GM12891 (cell line): ENCODE measurements around the gene HSPBAP1.

Source experiments
- DNase-seq: peaks from one replicate; pipeline ENCODE4 v3.0.0; 2011; ENCODE audit warnings: low spot score; ENCODE audit not compliant: insufficient read length
- FAIRE-seq: peaks from 2 replicates; lab custom pipeline; 2011; peaks lifted over from hg19 to GRCh38; lab: Jason Lieb, UNC
- PAX5 ChIP-seq: IDR thresholded peaks from 2 replicates; pipeline ENCODE4 v1.6.1; 2011; ENCODE audit warnings: low read length, moderate library complexity, mild to moderate bottlenecking; ENCODE audit not compliant: insufficient read depth, severe bottlenecking
- POLR2A ChIP-seq: IDR thresholded peaks from 2 replicates; pipeline ENCODE4 v1.6.1; 2011; ENCODE audit warnings: low read depth, low read length, control low read depth
- POLR2AphosphoS5 ChIP-seq: IDR thresholded peaks from 2 replicates; pipeline ENCODE4 v1.6.1; 2011; ENCODE audit warnings: low read depth, low read length, control low read depth
- POU2F2 ChIP-seq: IDR thresholded peaks from 2 replicates; pipeline ENCODE4 v1.6.1; 2011; ENCODE audit warnings: low read depth, mild to moderate bottlenecking, control low read depth, low read length, moderate library complexity
- SPI1 ChIP-seq: IDR thresholded peaks from 2 replicates; pipeline ENCODE4 v1.6.1; 2011; ENCODE audit warnings: low read depth, low read length, control low read depth
- TAF1 ChIP-seq: IDR thresholded peaks from 2 replicates; pipeline ENCODE4 v1.6.1; 2011; ENCODE audit warnings: low read depth, low read length, control low read depth

The HSPBAP1 gene

DNA sequence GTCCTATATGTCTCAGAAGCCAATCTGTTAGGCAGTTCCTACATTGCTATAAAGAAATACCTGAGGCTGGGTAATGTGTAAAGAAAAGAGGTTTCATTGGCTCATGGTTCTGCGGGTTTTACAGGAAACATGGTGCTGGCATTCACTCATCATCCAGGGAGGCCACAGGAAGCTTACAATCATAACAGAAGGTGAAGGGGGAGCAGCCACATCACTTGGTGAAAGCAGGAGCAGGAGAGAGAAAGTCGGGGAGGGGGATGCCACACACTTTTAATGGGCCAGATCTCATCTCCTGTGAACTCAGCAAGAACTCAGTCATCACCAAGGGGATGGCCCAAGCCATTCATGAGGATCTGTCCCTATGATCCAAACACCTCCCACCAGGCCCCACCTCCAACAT lies 10.3 kb upstream of the HSPBAP1 start:
- DNase-seq (no peak), FAIRE-seq (no peak)
- TF ChIP-seq SPI1 (no peak), PAX5 (no peak), TAF1 (no peak), POLR2AphosphoS5 (no peak), POU2F2 (no peak), POLR2A (no peak)

- FAIRE-seq, result no peak
- TF ChIP-seq PAX5 (no peak), POU2F2 (no peak), POLR2A (no peak), TAF1 (no peak), POLR2AphosphoS5 (no peak), SPI1 (no peak)
Measured at GRCh38 chr3:122802323-122802722, 8.7 kb upstream of the HSPBAP1 start.

DNA sequence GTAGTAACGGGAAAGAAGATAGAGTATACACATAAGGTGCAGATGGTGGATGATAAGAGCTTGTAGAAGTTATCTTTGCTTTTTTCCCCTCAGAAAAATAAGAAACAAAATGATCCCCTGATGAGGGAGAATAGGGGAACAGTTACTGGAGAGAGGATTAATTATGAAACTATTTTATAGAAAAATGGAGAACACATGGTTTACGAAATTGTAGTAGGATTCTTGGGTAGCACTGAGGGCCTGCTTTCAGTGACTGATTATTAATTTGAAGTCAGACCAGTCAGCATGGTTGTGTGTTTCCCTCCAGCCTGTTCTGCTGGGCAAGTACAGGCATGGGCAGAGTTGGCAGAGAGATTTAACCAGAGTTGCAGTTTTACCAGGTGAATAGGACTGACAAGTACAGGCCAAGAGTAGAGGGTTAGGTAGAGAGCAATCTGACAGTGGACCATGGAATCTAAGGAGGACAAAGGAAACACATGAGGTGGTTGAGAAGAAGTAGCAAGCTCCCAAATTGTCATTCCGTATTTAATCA lies 7.1 kb upstream of the HSPBAP1 start:
- no peak for FAIRE-seq
- TF ChIP-seq POU2F2, result no peak
- TF ChIP-seq SPI1, result no peak
- TF ChIP-seq PAX5, result no peak
- TF ChIP-seq POLR2AphosphoS5, result no peak
- no peak for TF ChIP-seq TAF1
- TF ChIP-seq POLR2A, result no peak

More at GRCh38 chr3:122802323-122802722, 8.7 kb upstream of the HSPBAP1 start:
- DNase-seq, result no peak

DNA sequence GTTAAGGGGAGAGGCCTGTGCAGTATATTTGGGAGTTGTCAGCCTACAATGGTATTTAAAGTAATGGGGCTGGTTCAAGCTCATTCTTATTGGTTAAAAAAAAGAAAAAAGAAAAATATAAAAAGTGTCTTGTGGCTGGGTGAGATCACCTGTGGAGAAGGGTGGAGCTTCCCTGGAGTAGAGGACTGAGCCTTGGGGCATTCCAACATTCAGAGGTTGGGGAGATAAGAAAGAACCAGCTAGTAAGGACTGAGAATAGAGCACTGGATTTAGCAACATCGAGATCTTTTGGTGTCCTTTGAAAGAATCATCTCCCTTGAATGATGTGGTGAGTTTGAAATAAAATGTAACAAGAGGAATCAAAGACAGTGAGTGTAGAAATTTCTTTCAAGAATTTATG lies 6.4 kb upstream of the HSPBAP1 start:
- no peak for DNase-seq
- FAIRE-seq, result no peak
- TF ChIP-seq POLR2A (no peak), PAX5 (no peak), TAF1 (no peak), POLR2AphosphoS5 (no peak), SPI1 (no peak), POU2F2 (no peak)

More for the DNA sequence above, 7.1 kb upstream of the HSPBAP1 start:
- no peak for DNase-seq

DNA sequence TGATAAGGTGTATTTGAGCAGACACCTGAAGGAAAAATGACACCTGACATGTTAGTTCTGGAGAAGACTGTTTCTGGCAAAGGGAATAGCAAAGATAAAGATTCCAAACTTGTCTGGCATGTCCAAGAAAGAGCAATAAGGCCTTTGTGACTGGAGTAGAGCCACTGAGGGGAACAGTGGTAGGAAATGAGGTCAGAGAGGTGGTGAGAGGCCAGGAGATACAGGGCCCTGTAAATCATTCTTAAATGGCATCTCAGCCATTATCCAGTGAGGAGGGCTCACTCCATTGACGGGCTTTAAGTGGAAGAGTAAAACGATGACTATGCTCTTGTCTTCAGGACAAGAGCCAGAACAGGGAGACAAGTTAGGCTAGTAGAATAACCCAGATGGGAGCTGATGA lies 5.7 kb upstream of the HSPBAP1 start:
- TF ChIP-seq TAF1 (no peak), SPI1 (no peak), POU2F2 (no peak), PAX5 (no peak), POLR2A (no peak), POLR2AphosphoS5 (no peak)
- FAIRE-seq, result no peak

GRCh38 chr3:122797291-122797690 lies 3.7 kb upstream of the HSPBAP1 start:
- TF ChIP-seq SPI1 (no peak), POLR2A (no peak), POU2F2 (no peak), TAF1 (no peak), POLR2AphosphoS5 (no peak), PAX5 (no peak)
- DNase-seq (no peak), FAIRE-seq (no peak)

More for the DNA sequence above, 5.7 kb upstream of the HSPBAP1 start:
- no peak for DNase-seq

DNA sequence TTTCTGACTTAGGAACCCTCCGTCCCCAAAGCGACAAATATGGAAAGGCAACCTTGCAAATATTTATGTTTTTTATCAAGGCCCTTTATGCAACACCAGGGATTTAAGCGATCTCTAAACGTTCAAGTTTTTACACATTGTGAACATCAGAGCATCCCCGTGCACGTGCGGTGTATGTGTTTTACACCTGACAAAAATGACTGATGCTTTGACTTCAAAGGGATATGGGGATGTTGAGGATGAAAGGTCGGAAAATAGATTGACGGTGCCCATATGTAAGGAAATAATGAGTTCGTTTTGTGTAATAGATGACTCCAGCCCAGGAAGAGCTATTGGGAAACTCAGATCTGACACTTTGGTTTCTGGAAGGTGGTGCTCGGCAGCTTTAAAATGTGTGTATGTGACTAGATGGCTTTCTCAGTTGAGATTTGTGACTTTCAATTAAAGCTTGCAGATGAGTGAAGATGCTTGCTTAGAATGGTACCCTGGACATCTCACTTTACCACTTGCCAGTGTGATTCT lies 2.1 kb upstream of the HSPBAP1 start:
- FAIRE-seq, result no peak
- TF ChIP-seq POLR2AphosphoS5, result no peak
- no peak for DNase-seq

DNA sequence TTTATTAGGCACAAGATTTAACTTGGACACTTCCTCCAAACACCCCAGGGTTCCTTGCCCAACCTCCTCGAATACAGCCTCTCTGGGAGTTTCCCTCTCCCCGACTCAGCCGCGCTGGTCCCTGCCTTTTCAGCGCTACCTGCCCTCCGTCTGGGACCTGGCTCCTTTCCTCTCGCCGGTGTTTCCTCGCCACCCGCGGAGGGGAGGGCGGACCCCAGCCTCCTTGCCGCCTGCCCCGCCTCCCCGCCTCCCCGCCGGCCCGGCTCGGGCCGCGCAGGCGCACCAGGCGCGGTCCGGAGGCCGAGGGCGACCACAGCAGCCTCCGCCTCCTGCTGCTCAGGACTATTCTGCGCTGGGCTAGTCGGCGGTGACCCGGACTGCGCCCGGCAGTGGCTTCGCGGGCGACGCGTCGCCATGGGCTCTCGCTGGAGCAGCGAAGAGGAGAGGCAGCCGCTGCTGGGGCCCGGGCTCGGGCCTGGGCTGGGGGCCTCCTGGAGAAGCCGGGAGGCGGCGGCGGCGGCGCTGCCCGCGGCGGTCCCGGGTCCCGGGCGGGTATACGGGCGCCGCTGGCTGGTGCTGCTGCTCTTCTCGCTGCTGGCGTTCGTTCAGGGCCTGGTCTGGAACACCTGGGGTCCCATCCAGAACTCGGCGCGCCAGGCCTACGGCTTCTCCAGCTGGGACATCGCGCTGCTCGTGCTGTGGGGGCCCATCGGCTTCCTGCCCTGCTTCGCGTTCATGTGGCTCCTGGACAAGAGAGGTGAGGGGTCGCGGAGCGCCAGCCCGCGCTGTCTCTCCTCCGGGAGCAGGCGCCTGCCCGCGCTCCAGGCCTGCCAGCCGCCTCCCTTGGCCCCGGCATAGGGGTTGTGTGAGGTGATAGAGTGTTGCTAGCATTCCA lies 1.4 kb upstream of the HSPBAP1 start, which contains the start of gene SLC49A4:
Gene SLC49A4, plus strand, starts transcription at position 291 of the 895 bp plus-strand sequence. Its CDS starts 124 bp downstream, at position 415.
- FAIRE-seq (peak; percentile 96), DNase-seq (peak; percentile 82)
- no peak for TF ChIP-seq POLR2AphosphoS5
- 0 out of 2 replicates have a peak, but pooled peaks have one; percentile 40 for TF ChIP-seq POLR2A
- TF ChIP-seq SPI1, result 0 out of 2 replicates have a peak, but pooled peaks have one; percentile 3

- DNase-seq, result no peak
- FAIRE-seq, result no peak
- TF ChIP-seq POLR2A (no peak), PAX5 (no peak), POU2F2 (no peak), SPI1 (no peak), POLR2AphosphoS5 (no peak), TAF1 (no peak)
Measured at GRCh38 chr3:122794483-122794778, 800 bp upstream of the HSPBAP1 start.
